ENCODE measurements around the gene SMKR1.

DNA sequence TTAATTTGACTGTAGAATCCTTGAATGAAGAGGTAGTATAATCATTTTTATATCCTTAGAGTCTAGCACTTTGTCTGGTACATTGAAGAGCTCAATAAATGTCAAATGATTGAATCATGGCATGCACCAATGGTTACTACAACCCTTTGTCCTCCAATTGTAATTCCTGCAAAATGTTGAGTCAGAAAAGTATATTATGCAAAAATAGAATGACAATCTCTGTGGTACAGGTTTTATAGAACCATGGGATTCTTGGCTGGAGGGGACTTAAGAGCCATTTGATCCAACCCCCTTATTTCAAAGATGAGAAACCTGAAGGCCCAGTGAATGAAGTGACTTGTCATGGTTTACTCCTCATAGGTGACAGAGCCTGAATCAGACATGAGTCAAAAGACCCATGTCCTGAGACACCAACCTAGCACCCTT is 30.9 kb upstream of the SMKR1 start:
- TF ChIP-seq GATA2 (IDR thresholded peaks at IDR 0.05; ENCODE audit: low read depth, low read length) (no peak), GATA3 (IDR thresholded peaks at IDR 0.05; ENCODE audit: low read depth, low read length) (no peak)
